A673 (cell line): ENCODE data around the gene EFR3B. TPM values are rescaled to one million over a fixed set of nuclear protein-coding genes. Genes with fewer than 3 reads are reported as not detected.

Source experiments
- BruUV-seq: library from RNA; stranded (reverse); fragments of 400-500 nt; replicated peaks from 2 replicates; lab custom pipeline; 2021; lab: Mats Ljungman, UMichigan
- CTCF ChIA-PET: fragments of 300-600 bp; sonication (Branson Sonifier 250); formaldehyde crosslinking; loops from one replicate; lab custom pipeline; 2022; ENCODE audit warnings: antibody characterized with exemption; lab: Charles Lee
- POLR2A ChIA-PET: fragments of 300-600 bp; sonication (Branson Sonifier 250); formaldehyde crosslinking; loops from one replicate; lab custom pipeline; 2022; ENCODE audit warnings: antibody characterized with exemption; ENCODE audit not compliant: low non-redundant PET; lab: Charles Lee
- DNase-seq: peaks from one replicate; pipeline ENCODE4 v3.0.0-alpha.2; 2015; ENCODE audit warnings: low spot score
- H3K27ac ChIP-seq: fragments of 200-600 bp; sonication (generic); 2 replicates; pipeline ENCODE4 v1.5.1; 2016; ENCODE audit warnings: mixed run types, low read depth, mild to moderate bottlenecking, mixed read lengths, antibody characterized with exemption, low read length; ENCODE audit not compliant: poor library complexity, severe bottlenecking
- H3K27me3 ChIP-seq: fragments of 200-600 bp; sonication (generic); replicated peaks from 2 replicates; pipeline ENCODE4 v1.6.1; 2017; ENCODE audit warnings: mixed run types, low read depth, mild to moderate bottlenecking, mixed read lengths, antibody characterized with exemption, low read length; ENCODE audit not compliant: insufficient read depth, poor library complexity
- H3K36me3 ChIP-seq: fragments of 200-600 bp; sonication (generic); 2 replicates; pipeline ENCODE4 v1.6.1; 2016; ENCODE audit warnings: mixed run types, mild to moderate bottlenecking, mixed read lengths, antibody characterized with exemption, low read length; ENCODE audit not compliant: insufficient read depth, poor library complexity, severe bottlenecking
- H3K4me1 ChIP-seq: fragments of 200-600 bp; sonication (generic); 2 replicates; pipeline ENCODE4 v1.6.1; 2017; ENCODE audit warnings: mixed run types, mild to moderate bottlenecking, mixed read lengths, antibody characterized with exemption, low read length; ENCODE audit not compliant: insufficient read depth, poor library complexity, severe bottlenecking
- H3K4me3 ChIP-seq: fragments of 200-600 bp; sonication (generic); 2 replicates; pipeline ENCODE4 v1.5.1; 2016; ENCODE audit warnings: low read depth, mixed run types, mild to moderate bottlenecking, mixed read lengths, low read length; ENCODE audit not compliant: poor library complexity, severe bottlenecking
- H3K9me3 ChIP-seq: fragments of 200-600 bp; sonication (generic); 2 replicates; pipeline ENCODE4 v1.6.1; 2016; ENCODE audit warnings: mixed run types, low read depth, mild to moderate bottlenecking, mixed read lengths, antibody characterized with exemption, low read length; ENCODE audit not compliant: poor library complexity, severe bottlenecking
- CTCF ChIP-seq: fragments of 300-800, 200-600 bp; sonication (generic); conservative IDR thresholded peaks from 2 replicates; pipeline ENCODE4 v1.5.1; 2017; ENCODE audit warnings: low read depth, mild to moderate bottlenecking, antibody characterized with exemption, low read length, moderate library complexity, mixed read lengths
- EZH2 ChIP-seq: fragments of 200-600 bp; sonication (generic); IDR thresholded peaks from 2 replicates; pipeline ENCODE4 v1.6.1; 2017; ENCODE audit warnings: borderline replicate concordance, low read depth, mild to moderate bottlenecking, mixed read lengths, antibody characterized with exemption, low read length; ENCODE audit not compliant: poor library complexity, severe bottlenecking
- intact Hi-C: fragments of 100-400 bp; cut with micrococcal nuclease; formaldehyde crosslinking; loops from one replicate; pipeline ENCODE4 v1.10.0; 2022; ENCODE audit not compliant: unreplicated experiment
- total RNA-seq: library from RNA; stranded (reverse); gene quantifications from 2 replicates; pipeline ENCODE4 v1.2.3, GENCODE V29; 2021

EFR3B gene
- total RNA-seq, 1 experiment from 2014 or later: 1.0 TPM

- TF ChIP-seq EZH2 (no peak), CTCF (no peak)
- ChIA-PET CTCF (no interaction called here), POLR2A (no interaction called here)
- BruUV-seq: no TSS peak
- Histone ChIP-seq H3K4me3 (no peak overlapping the region), H3K27me3 (peaks cover 51% of the 10 kb centered on the region), H3K27ac (no peak overlapping the region), H3K9me3 (no peaks in the 10 kb centered on the region), H3K36me3 (no peaks in the 10 kb centered on the region), H3K4me1 (no peaks in the 10 kb centered on the region)
- DNase-seq: no peak
- intact Hi-C loops: no loop called here
These were observed 127.2 kb downstream of the EFR3B start for GRCh38 chr2:25169073-25169470.

GRCh38 chr2:25170888-25171287 is 129.0 kb downstream of the EFR3B start:
- TF ChIP-seq CTCF (no peak), EZH2 (no peak)
- CTCF ChIA-PET: no interaction called here
- no peak for DNase-seq
- no peaks in the 10 kb centered on the region for H3K4me1 ChIP-seq
- intact Hi-C loops: no loop called here
- H3K27me3 ChIP-seq: peaks cover 51% of the 10 kb centered on the region
- no peak overlapping the region for H3K4me3 ChIP-seq
- POLR2A ChIA-PET: no interaction called here
- BruUV-seq: no TSS peak
- H3K36me3 ChIP-seq: no peaks in the 10 kb centered on the region
- no peaks in the 10 kb centered on the region for H3K9me3 ChIP-seq
- no peak overlapping the region for H3K27ac ChIP-seq

GRCh38 chr2:25173719-25174118 is 131.8 kb downstream of the EFR3B start:
- intact Hi-C loops: no loop called here
- H3K27me3 ChIP-seq: peaks cover 24% of the 10 kb centered on the region
- DNase-seq: no peak
- no peaks in the 10 kb centered on the region for H3K9me3 ChIP-seq
- H3K36me3 ChIP-seq: no peaks in the 10 kb centered on the region
- POLR2A ChIA-PET: no interaction called here
- BruUV-seq: no TSS peak
- TF ChIP-seq EZH2 (no peak), CTCF (no peak)
- CTCF ChIA-PET: no interaction called here
- no peak overlapping the region for H3K27ac ChIP-seq
- H3K4me3 ChIP-seq: no peak overlapping the region
- H3K4me1 ChIP-seq: no peaks in the 10 kb centered on the region
